GM12878 (cell line): ENCODE measurements around the gene UNC50. TPM values are rescaled to one million over a fixed set of nuclear protein-coding genes. Genes with fewer than 3 reads are reported as not detected.
"Not testable (repeated sequence)": the region's sequence is repeated elsewhere in the genome, so short reads cannot be mapped to it uniquely, and the experiment has no call there.

Source experiments
- ATAC-seq: fragments of 200-7000 bp; cut with Tn5 transposase; 3 replicates; pipeline ENCODE4 v1.9.1; 2020; ENCODE audit warnings: mild to moderate bottlenecking, moderate library complexity
- BruUV-seq: library from RNA; stranded (reverse); fragments of 400-500 nt; replicated peaks from 2 replicates; lab custom pipeline; 2021; lab: Mats Ljungman, UMichigan
- CTCF ChIA-PET: fragments of 300-600 bp; sonication (Branson Sonifier 250); formaldehyde crosslinking; extraction: SDS; loops from one replicate; lab custom pipeline; 2021; ENCODE audit warnings: inconsistent platforms; lab: Yijun Ruan, JAX
- POLR2A ChIA-PET: fragments of 350-600 bp; formaldehyde crosslinking; extraction: SDS; loops from one replicate; lab custom pipeline; 2021; ENCODE audit warnings: inconsistent platforms; lab: Charles Lee
- RAD21 ChIA-PET: fragments of 300-600 bp; sonication (Branson Sonifier 250); formaldehyde crosslinking; loops from one replicate; lab custom pipeline; 2023; ENCODE audit warnings: antibody characterized with exemption; ENCODE audit not compliant: unreplicated experiment; lab: Charles Lee
- SMC1A ChIA-PET: fragments of 300-600 bp; sonication (Branson Sonifier 250); formaldehyde crosslinking; loops from one replicate; lab custom pipeline; 2023; ENCODE audit not compliant: unreplicated experiment, uncharacterized antibody; lab: Charles Lee
- DNase-seq: peaks from one replicate; pipeline ENCODE4 v3.0.0-alpha.2; 2011; ENCODE audit warnings: low read depth, low spot score
- FAIRE-seq: peaks from 3 replicates; lab custom pipeline; 2011; peaks lifted over from hg19 to GRCh38; lab: Jason Lieb, UNC
- H2AFZ ChIP-seq: 2 replicates; pipeline ENCODE4 v1.6.0; 2011; ENCODE audit warnings: low read depth, low read length, control low read depth; ENCODE audit not compliant: control insufficient read depth
- H3K27ac ChIP-seq: 2 replicates; pipeline ENCODE4 v1.5.1; 2011; ENCODE audit warnings: control low read depth; ENCODE audit not compliant: control insufficient read depth, insufficient read depth
- H3K27me3 ChIP-seq, 2 experiments: replicated peaks in 1 of 2; 2 replicates each; pipeline versions ENCODE4 v1.6.0 to v1.6.1; 2011; ENCODE audit warnings: low read length in 1 of 2; ENCODE audit not compliant: control insufficient read depth in 2 of 2, insufficient read depth in 2 of 2
- H3K36me3 ChIP-seq, 2 experiments: 2 replicates each; pipeline ENCODE4 v1.5.1; 2011; ENCODE audit warnings: low read length in 1 of 2; ENCODE audit not compliant: control insufficient read depth in 2 of 2, insufficient read depth in 2 of 2
- H3K4me1 ChIP-seq: 2 replicates; pipeline ENCODE4 v1.6.1; 2011; ENCODE audit warnings: mild to moderate bottlenecking, low read length, moderate library complexity, mixed read lengths; ENCODE audit not compliant: control insufficient read depth, insufficient read depth
- H3K4me2 ChIP-seq: 2 replicates; pipeline ENCODE4 v1.6.0; 2011; ENCODE audit warnings: control low read depth; ENCODE audit not compliant: control insufficient read depth, insufficient read depth
- H3K4me3 ChIP-seq: fragments of 200-600 bp; sonication (generic); 2 replicates; pipeline ENCODE4 v1.5.1; 2016
- H3K79me2 ChIP-seq: 2 replicates; pipeline ENCODE4 v1.6.0; 2011; ENCODE audit warnings: low read length; ENCODE audit not compliant: control insufficient read depth, insufficient read depth
- H3K9ac ChIP-seq: 2 replicates; pipeline ENCODE4 v1.8.0; 2011; ENCODE audit warnings: low read length, control low read depth, mixed read lengths; ENCODE audit not compliant: control insufficient read depth, insufficient read depth
- H3K9me3 ChIP-seq: replicated peaks from 3 replicates; pipeline ENCODE4 v1.5.1; 2011; ENCODE audit warnings: mild to moderate bottlenecking, low read length; ENCODE audit not compliant: control insufficient read depth, insufficient read depth
- H4K20me1 ChIP-seq: 2 replicates; pipeline ENCODE4 v1.6.0; 2011; ENCODE audit not compliant: control insufficient read depth, insufficient read depth
- CHD1 ChIP-seq: IDR thresholded peaks from 2 replicates; pipeline ENCODE4 v1.6.1; 2012; ENCODE audit warnings: low read depth, low read length, improper control_type of control experiment
- CREB1 ChIP-seq: IDR thresholded peaks from 2 replicates; pipeline ENCODE4 v1.6.1; 2012; ENCODE audit warnings: low read depth, mild to moderate bottlenecking, inconsistent platforms
- NRF1 ChIP-seq: conservative IDR thresholded peaks from 2 replicates; pipeline ENCODE4 v1.6.1; 2011; ENCODE audit warnings: mild to moderate bottlenecking, low read depth, low read length, improper control_type of control experiment
- SMAD1 ChIP-seq: fragments of 450-650 bp; IDR thresholded peaks from 2 replicates; pipeline ENCODE4 v1.6.1; 2018; ENCODE audit warnings: mild to moderate bottlenecking, low read depth; ENCODE audit not compliant: partially characterized antibody
- ZZZ3 ChIP-seq: IDR thresholded peaks from 2 replicates; pipeline ENCODE4 v1.6.1; 2011; ENCODE audit warnings: low read depth; ENCODE audit not compliant: control insufficient read depth, insufficient read length
- WGBS: methylation state at CpG from one replicate; pipeline ENCODE4 v1.1.6; 2016; ENCODE audit warnings: low lambda C conversion rate; ENCODE audit not compliant: insufficient replicate concordance, insufficient coverage; ENCODE audit errors: missing lambda C conversion rate; 5-methylcytosine and 5-hydroxymethylcytosine counted together
- in situ Hi-C: fragments of 300-500 bp; cut with MboI; formaldehyde crosslinking; loops from 9 replicates; pipeline ENCODE4 v1.14.3; 2018; ENCODE audit warnings: mixed read lengths
- intact Hi-C: fragments of 100-400 bp; cut with micrococcal nuclease; formaldehyde crosslinking; loops from one replicate; pipeline ENCODE4 v1.14.2; 2022; ENCODE audit not compliant: unreplicated experiment
- polyA plus RNA-seq, 11 experiments: library from polyadenylated mRNA; depleted of rRNA in 4 of 11; unstranded in 6 of 11; stranded (reverse) in 5 of 11; fragments of >200 nt; fragmentation: Nextera tagmentation in 4 of 11; fragmentation: Illumina TruSeq in 1 of 11; extraction: Ambion mirVana in 4 of 11; extraction: Trizol in 1 of 11; gene quantifications; 1 replicate in 1 of 11; 2 replicates in 10 of 11; pipeline versions ENCODE4 v1.2.1 to v1.2.3, GENCODE V29; 2011 to 2016; ENCODE audit warnings: inconsistent platforms in 2 of 11, missing spikeins in 2 of 11, low read depth in 1 of 11
- total RNA-seq, 4 experiments: library from RNA; depleted of rRNA in 3 of 4; stranded (reverse); fragments of >200 nt in 3 of 4; fragmentation: Illumina TruSeq in 1 of 4; extraction: Trizol in 1 of 4; gene quantifications; 2 replicates each; pipeline versions ENCODE4 v1.2.1 to v1.2.3, GENCODE V29; 2013 to 2021
- TF ChIP-seq, protein P1 (sequence below): IDR thresholded peaks from 2 replicates; pipeline ENCODE4 v1.6.1; 2012; ENCODE audit warnings: low read depth, low read length, improper control_type of control experiment

UNC50 gene
- total and polyA plus RNA-seq, 10 of the 15 experiments (the other 5 are each of a cell fraction or from before 2014, with no cell fraction given), result 25.5 to 76.3 (median 37.8) TPM

DNA sequence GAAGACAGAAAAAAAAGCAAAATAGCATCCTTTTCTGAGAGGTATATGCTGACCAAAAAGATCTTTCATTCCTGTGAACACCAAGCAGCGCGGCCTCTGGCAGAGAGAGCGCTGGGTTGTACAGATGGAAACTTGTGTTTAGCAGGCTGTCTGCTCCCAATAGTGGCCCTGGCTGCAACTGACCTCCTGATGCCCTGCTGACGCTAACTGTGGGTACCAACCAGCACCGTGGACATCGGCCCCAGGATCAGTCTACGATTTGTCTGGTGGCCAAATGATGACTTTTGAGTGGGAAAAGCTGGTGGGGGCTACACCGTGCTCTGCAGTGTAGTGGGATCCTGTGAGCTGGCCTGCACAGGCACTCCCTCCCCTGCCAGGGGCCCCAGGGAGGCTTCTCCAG is 15.8 kb upstream of the UNC50 start (continued):
- TF ChIP-seq ZZZ3 (no peak), CHD1 (no peak), SMAD1 (no peak), CREB1 (no peak), NRF1 (no peak)
- TF ChIP-seq, protein P1, sequence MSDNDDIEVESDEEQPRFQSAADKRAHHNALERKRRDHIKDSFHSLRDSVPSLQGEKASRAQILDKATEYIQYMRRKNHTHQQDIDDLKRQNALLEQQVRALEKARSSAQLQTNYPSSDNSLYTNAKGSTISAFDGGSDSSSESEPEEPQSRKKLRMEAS, result no peak

DNA sequence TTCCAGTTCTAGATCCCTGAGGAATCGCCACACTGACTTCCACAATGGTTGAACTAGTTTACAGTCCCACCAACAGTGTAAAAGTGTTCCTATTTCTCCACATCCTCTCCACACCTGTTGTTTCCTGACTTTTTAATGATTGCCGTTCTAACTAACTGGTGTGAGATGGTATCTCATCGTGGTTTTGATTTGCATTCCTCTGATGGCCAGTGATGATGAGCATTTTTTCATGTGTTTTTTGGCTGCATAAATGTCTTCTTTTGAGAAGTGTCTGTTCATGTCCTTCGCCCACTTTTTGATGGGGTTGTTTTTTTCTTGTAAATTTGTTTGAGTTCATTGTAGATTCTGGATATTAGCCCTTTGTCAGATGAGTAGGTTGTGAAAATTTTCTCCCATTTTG is 13.7 kb upstream of the UNC50 start:
- H4K20me1 ChIP-seq, RAD21 ChIA-PET, H3K79me2 ChIP-seq, BruUV-seq, SMC1A ChIA-PET, FAIRE-seq, in situ Hi-C loops, H3K4me3 ChIP-seq, POLR2A ChIA-PET, H3K4me2 ChIP-seq, H3K9me3 ChIP-seq, H3K4me1 ChIP-seq, H3K9ac ChIP-seq, H3K27me3 ChIP-seq, H2AFZ ChIP-seq, intact Hi-C loops, H3K27ac ChIP-seq, CTCF ChIA-PET, ATAC-seq, DNase-seq: not testable (repeated sequence)
- 96% methylated on average over 3 of the region's 4 CpGs for WGBS
- peaks cover 11 to 16% of the 10 kb centered on the region in 2 experiments for H3K36me3 ChIP-seq
